Ishikawa (cell line): ENCODE results near the gene CFAP73.

Experiments
- CEBPB ChIP-seq: IDR thresholded peaks from 2 replicates; pipeline ENCODE4 v1.6.1; 2012
- CREB1 ChIP-seq: IDR thresholded peaks from 2 replicates; pipeline ENCODE4 v1.6.1; 2012; ENCODE audit warnings: low read depth
- EGR1 ChIP-seq: IDR thresholded peaks from 2 replicates; pipeline ENCODE4 v1.6.1; 2012
- EP300 ChIP-seq: IDR thresholded peaks from 2 replicates; pipeline ENCODE4 v1.6.1; 2012; ENCODE audit warnings: borderline replicate concordance
- FOXM1 ChIP-seq: IDR thresholded peaks from 2 replicates; pipeline ENCODE4 v1.6.1; 2012; ENCODE audit warnings: low read depth, borderline replicate concordance
- MAX ChIP-seq: IDR thresholded peaks from 2 replicates; pipeline ENCODE4 v1.6.1; 2012
- NFIC ChIP-seq: IDR thresholded peaks from 2 replicates; pipeline ENCODE4 v1.6.1; 2012
- RAD21 ChIP-seq: IDR thresholded peaks from 2 replicates; pipeline ENCODE4 v1.6.1; 2012; ENCODE audit warnings: low read depth
- REST ChIP-seq: IDR thresholded peaks from 2 replicates; pipeline ENCODE4 v1.6.1; 2012; ENCODE audit warnings: low read depth, mild to moderate bottlenecking
- TAF1 ChIP-seq: IDR thresholded peaks from 2 replicates; pipeline ENCODE4 v1.6.1; 2012; ENCODE audit warnings: low read depth, mild to moderate bottlenecking
- TCF12 ChIP-seq: IDR thresholded peaks from 2 replicates; pipeline ENCODE4 v1.6.1; 2012; ENCODE audit warnings: low read depth
- TEAD4 ChIP-seq: IDR thresholded peaks from 2 replicates; pipeline ENCODE4 v1.6.1; 2012
- USF1 ChIP-seq: IDR thresholded peaks from 2 replicates; pipeline ENCODE4 v1.6.1; 2012
- YY1 ChIP-seq: IDR thresholded peaks from 2 replicates; pipeline ENCODE4 v1.6.1; 2012; ENCODE audit warnings: low read depth
- ZBTB7A ChIP-seq: IDR thresholded peaks from 2 replicates; pipeline ENCODE4 v1.6.1; 2012; ENCODE audit warnings: low read depth

The CFAP73 gene

GRCh38 chr12:113135178-113136127 lies 14.1 kb upstream of the CFAP73 start, which contains the start of gene RASAL1:
RASAL1 (minus strand) TSS chr12:113135761; CDS start chr12:113135462, 299 bp downstream.
- TF ChIP-seq USF1: peak; percentile 74
- TF ChIP-seq YY1: 0 out of 2 replicates have a peak, but pooled peaks have one; percentile 7
- TF ChIP-seq REST: no peak
- no peak for TF ChIP-seq CEBPB
- TF ChIP-seq MAX: peak; percentile 70
- TF ChIP-seq TEAD4: peak; percentile 29; the same call in 1 of the 2 replicates
- peak; percentile 59; the same call in 1 of the 2 replicates for TF ChIP-seq TAF1
- peak; percentile 26 for TF ChIP-seq RAD21
- TF ChIP-seq TCF12: peak; percentile 65; the same call in 1 of the 2 replicates
- TF ChIP-seq NFIC: peak; percentile 53; the same call in 1 of the 2 replicates
- peak; percentile 92 for TF ChIP-seq ZBTB7A

- TF ChIP-seq NFIC (no peak; the same call in 1 of the 2 replicates), EGR1 (peak; percentile 78), EP300 (no peak), TCF12 (peak; percentile 6)
Observed at GRCh38 chr12:113136128-113136989, 13.2 kb upstream of the CFAP73 start.

DNA sequence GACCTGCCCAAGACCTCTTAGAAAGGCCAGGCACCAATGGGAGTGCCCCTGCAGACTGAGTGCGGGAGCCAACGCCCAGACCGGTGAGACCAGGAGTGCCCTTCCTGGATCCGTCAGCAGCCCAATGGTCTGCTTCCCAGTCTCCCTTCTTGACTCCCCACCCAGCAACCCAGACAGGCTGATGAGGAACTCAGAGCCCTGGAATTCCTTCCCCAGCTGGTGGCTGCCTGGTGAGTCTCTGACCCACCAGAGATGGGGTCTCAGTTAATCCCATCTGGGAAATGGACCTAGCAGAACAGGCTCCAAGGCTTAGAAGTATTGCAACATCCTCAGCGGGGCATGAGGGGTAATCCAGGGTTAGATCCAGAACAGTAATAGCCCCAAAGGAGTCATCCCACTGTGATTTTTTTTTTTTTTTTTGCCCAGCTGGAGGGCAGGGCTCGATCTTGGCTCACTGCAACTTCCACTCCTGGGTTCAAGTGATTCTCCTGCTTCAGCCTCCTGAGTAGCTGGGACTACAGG lies 12.5 kb upstream of the CFAP73 start:
- TF ChIP-seq CREB1 (no peak), FOXM1 (no peak), ZBTB7A (no peak), TCF12 (peak; percentile 74), CEBPB (peak; percentile 80), YY1 (0 out of 2 replicates have a peak, but pooled peaks have one; percentile 19), EGR1 (no peak), MAX (peak; percentile 39; the same call in 1 of the 2 replicates), EP300 (peak; percentile 40; the same call in 1 of the 2 replicates), TEAD4 (peak; percentile 44; the same call in 1 of the 2 replicates), TAF1 (no peak)

DNA sequence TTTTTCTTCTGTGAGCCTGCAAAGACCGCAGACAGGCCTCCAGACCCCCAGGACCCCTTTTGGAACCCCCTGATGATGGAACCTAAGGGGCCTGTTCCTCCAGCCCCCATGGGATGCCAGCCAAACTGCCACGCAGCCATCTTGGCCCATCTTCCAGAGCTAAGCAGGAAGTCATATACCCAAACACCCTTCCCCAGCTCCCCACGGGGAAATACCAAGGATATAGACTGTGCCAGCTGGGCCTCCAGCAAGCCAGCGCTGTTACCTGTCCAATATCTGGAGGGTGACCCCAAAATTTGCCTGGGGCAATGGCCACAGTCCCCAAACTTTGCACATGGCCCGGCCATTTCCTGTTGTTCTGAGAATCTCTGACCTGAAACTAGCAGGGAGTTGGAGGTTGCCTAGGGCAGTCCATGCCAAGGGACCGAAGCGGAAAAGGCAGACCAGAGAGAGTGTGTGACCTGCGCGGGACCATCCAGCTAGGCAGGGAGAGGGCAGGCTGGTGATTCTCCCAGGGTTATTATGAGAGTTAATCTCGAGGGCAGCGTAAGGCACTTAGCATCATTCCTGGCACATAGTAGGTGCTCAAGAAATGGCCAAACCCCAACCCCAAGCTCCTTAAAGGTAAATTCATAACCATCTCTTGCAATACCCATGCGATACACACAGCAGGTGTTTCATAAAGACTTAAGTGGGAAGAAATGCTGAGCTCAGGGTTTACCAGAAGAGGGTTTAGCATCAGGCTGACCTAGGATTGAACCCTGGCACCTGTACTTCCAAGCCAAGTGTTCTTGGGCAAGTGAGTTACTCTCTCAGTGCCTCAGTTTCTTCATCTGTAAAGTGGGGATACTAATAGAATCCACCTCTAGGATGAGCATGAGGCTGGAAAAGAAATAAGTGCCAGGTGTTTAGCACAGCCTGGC lies 11.4 kb upstream of the CFAP73 start:
- TF ChIP-seq TCF12 (no peak), YY1 (peak; percentile 41; the same call in 1 of the 2 replicates), EGR1 (no peak), ZBTB7A (no peak; the same call in 1 of the 2 replicates), USF1 (no peak)

- TF ChIP-seq MAX: 0 out of 2 replicates have a peak, but pooled peaks have one; percentile 27
- TF ChIP-seq RAD21: no peak
- TF ChIP-seq NFIC: peak; percentile 60; the same call in 1 of the 2 replicates
- TF ChIP-seq FOXM1: no peak
- peak; percentile 18; the same call in 1 of the 2 replicates for TF ChIP-seq YY1
- no peak for TF ChIP-seq TAF1
- TF ChIP-seq CREB1: no peak
- TF ChIP-seq TCF12: peak; percentile 80
- no peak for TF ChIP-seq USF1
- TF ChIP-seq ZBTB7A: no peak
- peak; percentile 83; the same call in 1 of the 2 replicates for TF ChIP-seq EP300
- TF ChIP-seq TEAD4: peak; percentile 92
- no peak for TF ChIP-seq CEBPB
- no peak for TF ChIP-seq EGR1
- no peak for TF ChIP-seq REST
Observed at GRCh38 chr12:113138826-113139225, 10.7 kb upstream of the CFAP73 start.
